ENCODE data around the gene ABI2.

The ABI2 gene

GRCh38 chr2:203462308-203462707, 134.1 kb downstream of the ABI2 start:
- Histone ChIP-seq H4K91ac (ENCODE audit: low read depth, low read length) (no peak overlapping the region), H2AFZ (ENCODE audit: insufficient read depth, low read length, poor library complexity) (no peak overlapping the region)
- no CpG with 5 or more reads among the region's 1 CpG for WGBS (ENCODE audit: extremely low coverage, insufficient coverage, insufficient read length)

GRCh38 chr2:203463266-203463678, 135.1 kb downstream of the ABI2 start:
- no peak overlapping the region for H4K12ac ChIP-seq (ENCODE audit: low read depth, low read length)
- H4K8ac ChIP-seq (ENCODE audit: low read depth, low read length): no peak overlapping the region
- no peak overlapping the region for H2BK120ac ChIP-seq (ENCODE audit: insufficient read depth, low read length, poor library complexity)
- no peak overlapping the region for H3K23ac ChIP-seq (ENCODE audit: low read length)
- H3K4ac ChIP-seq (ENCODE audit: low read depth, low read length): no peak overlapping the region
- H3K4me1 ChIP-seq (ENCODE audit: control insufficient read depth in 1 of 2, insufficient read depth in 2 of 2, low read length in 2 of 2): no peaks in the 10 kb centered on the region
- peaks cover 5 to 12% of the 10 kb centered on the region in 2 experiments for H3K36me3 ChIP-seq (ENCODE audit: control insufficient read depth in 1 of 2, insufficient read depth in 2 of 2, low read length in 2 of 2)
- H3K9ac ChIP-seq (ENCODE audit: low read length): no peak overlapping the region
- H2AK5ac ChIP-seq (ENCODE audit: low read length): no peak overlapping the region
- H3K4me2 ChIP-seq (ENCODE audit: low read length): no peak overlapping the region
- H3K79me1 ChIP-seq (ENCODE audit: low read length): no peaks in the 10 kb centered on the region
- H2AFZ ChIP-seq (ENCODE audit: insufficient read depth, low read length, poor library complexity): no peak overlapping the region
- no peak overlapping the region for H2BK5ac ChIP-seq (ENCODE audit: low read depth, low read length, poor library complexity)
- H3K14ac ChIP-seq (ENCODE audit: low read length): no peak overlapping the region
- no peaks in the 10 kb centered on the region for H3K79me2 ChIP-seq (ENCODE audit: control insufficient read depth, insufficient read depth, low read length, poor library complexity)
- H3K9me3 ChIP-seq (ENCODE audit: insufficient read depth, low read depth, low read length): no peaks in the 10 kb centered on the region
- no peak overlapping the region for H3K27ac ChIP-seq (ENCODE audit: low read depth, low read length)
- H3K4me3 ChIP-seq (ENCODE audit: low read depth, low read length): no peak overlapping the region
- no peaks in the 10 kb centered on the region for H3K27me3 ChIP-seq (ENCODE audit: insufficient read depth, low read length)
- no peak overlapping the region for H4K91ac ChIP-seq (ENCODE audit: low read depth, low read length)
- H3K18ac ChIP-seq (ENCODE audit: low read length): no peak overlapping the region
- H2BK12ac ChIP-seq (ENCODE audit: low read length): no peak overlapping the region
- no peak for DNase-seq

More at GRCh38 chr2:203462308-203462707, 134.1 kb downstream of the ABI2 start:
- H4K8ac ChIP-seq (ENCODE audit: low read depth, low read length): no peak overlapping the region
- no peak for DNase-seq
- H2AK5ac ChIP-seq (ENCODE audit: low read length): no peak overlapping the region
- no peak overlapping the region for H3K9ac ChIP-seq (ENCODE audit: low read length)
- no peak overlapping the region for H3K14ac ChIP-seq (ENCODE audit: low read length)
- no peak overlapping the region for H2BK120ac ChIP-seq (ENCODE audit: insufficient read depth, low read length, poor library complexity)
- no peak overlapping the region for H2BK5ac ChIP-seq (ENCODE audit: low read depth, low read length, poor library complexity)
- no peak overlapping the region for H3K27ac ChIP-seq (ENCODE audit: low read depth, low read length)
- H2BK12ac ChIP-seq (ENCODE audit: low read length): no peak overlapping the region
- no peak overlapping the region for H3K4me2 ChIP-seq (ENCODE audit: low read length)
- H3K23ac ChIP-seq (ENCODE audit: low read length): no peak overlapping the region
- H3K79me2 ChIP-seq (ENCODE audit: control insufficient read depth, insufficient read depth, low read length, poor library complexity): no peaks in the 10 kb centered on the region
- no peaks in the 10 kb centered on the region for H3K9me3 ChIP-seq (ENCODE audit: insufficient read depth, low read depth, low read length)
- no peak overlapping the region for H3K18ac ChIP-seq (ENCODE audit: low read length)
- H3K4ac ChIP-seq (ENCODE audit: low read depth, low read length): no peak overlapping the region
- H3K4me1 ChIP-seq (ENCODE audit: control insufficient read depth in 1 of 2, insufficient read depth in 2 of 2, low read length in 2 of 2): no peaks in the 10 kb centered on the region
- H3K4me3 ChIP-seq (ENCODE audit: low read depth, low read length): no peak overlapping the region
- no peak overlapping the region for H4K12ac ChIP-seq (ENCODE audit: low read depth, low read length)
- H3K79me1 ChIP-seq (ENCODE audit: low read length): no peaks in the 10 kb centered on the region
- H3K27me3 ChIP-seq (ENCODE audit: insufficient read depth, low read length): no peaks in the 10 kb centered on the region
- peaks cover 7 to 15% of the 10 kb centered on the region in 2 experiments for H3K36me3 ChIP-seq (ENCODE audit: control insufficient read depth in 1 of 2, insufficient read depth in 2 of 2, low read length in 2 of 2)

GRCh38 chr2:203469546-203469945, 141.4 kb downstream of the ABI2 start:
- no peak overlapping the region for H3K4ac ChIP-seq (ENCODE audit: low read depth, low read length)
- no peak for DNase-seq
- H3K4me1 ChIP-seq (ENCODE audit: control insufficient read depth in 1 of 2, insufficient read depth in 2 of 2, low read length in 2 of 2): no peaks in the 10 kb centered on the region
- H3K79me2 ChIP-seq (ENCODE audit: control insufficient read depth, insufficient read depth, low read length, poor library complexity): no peaks in the 10 kb centered on the region
- H2BK120ac ChIP-seq (ENCODE audit: insufficient read depth, low read length, poor library complexity): no peak overlapping the region
- no peak overlapping the region for H2AK5ac ChIP-seq (ENCODE audit: low read length)
- H3K79me1 ChIP-seq (ENCODE audit: low read length): no peaks in the 10 kb centered on the region
- H2AFZ ChIP-seq (ENCODE audit: insufficient read depth, low read length, poor library complexity): no peak overlapping the region
- H4K91ac ChIP-seq (ENCODE audit: low read depth, low read length): no peak overlapping the region
- H3K27me3 ChIP-seq (ENCODE audit: insufficient read depth, low read length): no peaks in the 10 kb centered on the region
- H4K8ac ChIP-seq (ENCODE audit: low read depth, low read length): no peak overlapping the region
- H3K18ac ChIP-seq (ENCODE audit: low read length): no peak overlapping the region
- H3K4me3 ChIP-seq (ENCODE audit: low read depth, low read length): no peak overlapping the region
- H3K23ac ChIP-seq (ENCODE audit: low read length): no peak overlapping the region
- H3K9ac ChIP-seq (ENCODE audit: low read length): no peak overlapping the region
- no peak overlapping the region for H3K4me2 ChIP-seq (ENCODE audit: low read length)
- H2BK12ac ChIP-seq (ENCODE audit: low read length): no peak overlapping the region
- H3K9me3 ChIP-seq (ENCODE audit: insufficient read depth, low read depth, low read length): no peaks in the 10 kb centered on the region
- no peak overlapping the region for H3K14ac ChIP-seq (ENCODE audit: low read length)
- no peak overlapping the region for H2BK5ac ChIP-seq (ENCODE audit: low read depth, low read length, poor library complexity)
- WGBS (ENCODE audit: extremely low coverage, insufficient coverage, insufficient read length): no CpG with 5 or more reads among the region's 1 CpG
- peaks cover 0 to 3% of the 10 kb centered on the region in 2 experiments for H3K36me3 ChIP-seq (ENCODE audit: control insufficient read depth in 1 of 2, insufficient read depth in 2 of 2, low read length in 2 of 2)
- no peak overlapping the region for H3K27ac ChIP-seq (ENCODE audit: low read depth, low read length)
- H4K12ac ChIP-seq (ENCODE audit: low read depth, low read length): no peak overlapping the region

- Histone ChIP-seq H3K14ac (ENCODE audit: low read length) (no peak overlapping the region), H3K27ac (ENCODE audit: low read depth, low read length) (no peak overlapping the region), H3K23ac (ENCODE audit: low read length) (no peak overlapping the region), H3K36me3 (ENCODE audit: control insufficient read depth in 1 of 2, insufficient read depth in 2 of 2, low read length in 2 of 2) (peaks cover 0 to 3% of the 10 kb centered on the region in 2 experiments), H3K4ac (ENCODE audit: low read depth, low read length) (no peak overlapping the region), H3K18ac (ENCODE audit: low read length) (no peak overlapping the region), H2AK5ac (ENCODE audit: low read length) (no peak overlapping the region), H3K4me2 (ENCODE audit: low read length) (no peak overlapping the region), H3K4me3 (ENCODE audit: low read depth, low read length) (no peak overlapping the region), H4K91ac (ENCODE audit: low read depth, low read length) (no peak overlapping the region), H2BK120ac (ENCODE audit: insufficient read depth, low read length, poor library complexity) (no peak overlapping the region), H2AFZ (ENCODE audit: insufficient read depth, low read length, poor library complexity) (no peak overlapping the region), H3K79me2 (ENCODE audit: control insufficient read depth, insufficient read depth, low read length, poor library complexity) (no peaks in the 10 kb centered on the region), H4K8ac (ENCODE audit: low read depth, low read length) (no peak overlapping the region), H3K4me1 (ENCODE audit: control insufficient read depth in 1 of 2, insufficient read depth in 2 of 2, low read length in 2 of 2) (no peaks in the 10 kb centered on the region), H3K9me3 (ENCODE audit: insufficient read depth, low read depth, low read length) (no peaks in the 10 kb centered on the region), H3K27me3 (ENCODE audit: insufficient read depth, low read length) (no peaks in the 10 kb centered on the region), H2BK12ac (ENCODE audit: low read length) (no peak overlapping the region), H4K12ac (ENCODE audit: low read depth, low read length) (no peak overlapping the region), H2BK5ac (ENCODE audit: low read depth, low read length, poor library complexity) (no peak overlapping the region), H3K79me1 (ENCODE audit: low read length) (no peaks in the 10 kb centered on the region), H3K9ac (ENCODE audit: low read length) (no peak overlapping the region)
- DNase-seq: no peak
- WGBS (ENCODE audit: extremely low coverage, insufficient coverage, insufficient read length): no CpG with 5 or more reads among the region's 4 CpGs
Measured at GRCh38 chr2:203470371-203470770, 142.2 kb downstream of the ABI2 start.
